SH-SY5Y (cell line): ENCODE data around the gene PRRX1.

Experiments
- GATA2 ChIP-seq: IDR thresholded peaks from 2 replicates; pipeline ENCODE4 v1.6.1; 2011; ENCODE audit warnings: mild to moderate bottlenecking, low read depth, low read length
- GATA3 ChIP-seq: IDR thresholded peaks from 2 replicates; pipeline ENCODE4 v1.6.1; 2011; ENCODE audit warnings: low read depth, mild to moderate bottlenecking, low read length, moderate library complexity

DNA sequence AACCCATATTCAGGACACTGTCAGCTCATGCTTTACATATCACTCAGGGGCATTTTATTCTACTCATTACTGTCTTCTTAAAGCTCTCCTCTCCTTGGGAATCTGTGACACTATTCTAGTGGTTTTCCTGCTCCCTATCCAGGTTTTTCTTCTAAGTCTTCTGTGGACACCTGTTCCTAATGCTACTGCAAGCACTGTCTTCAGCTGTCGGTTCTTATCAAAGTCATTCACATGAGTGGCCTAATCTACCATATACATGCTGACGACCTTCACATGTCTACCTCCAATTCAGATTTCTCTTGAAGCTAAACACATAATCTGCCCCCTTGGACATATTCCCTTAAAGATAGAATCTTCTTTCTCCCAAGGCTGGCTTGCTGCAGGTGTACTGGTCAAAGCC, 39.8 kb upstream of the PRRX1 start:
- no peak for TF ChIP-seq GATA3
- no peak for TF ChIP-seq GATA2
